DND-41 (cell line): Measurements from ENCODE around the gene NDRG2.

ENCODE experiments used
- ATAC-seq: fragments of 200-7000 bp; cut with Tn5 transposase; 3 replicates; pipeline ENCODE4 v1.9.1; 2021; ENCODE audit warnings: low read depth; ENCODE audit not compliant: insufficient read depth
- DNase-seq: peaks from one replicate; pipeline ENCODE4 v3.0.0-alpha.2; 2020
- H2AFZ ChIP-seq: 2 replicates; pipeline ENCODE4 v1.6.0; 2012; ENCODE audit warnings: low read depth, low read length
- H3K27ac ChIP-seq: 2 replicates; pipeline ENCODE4 v1.5.1; 2012; ENCODE audit warnings: low read length, inconsistent platforms
- H3K27me3 ChIP-seq: fragments of 200-600 bp; sonication (generic); 2 replicates; pipeline ENCODE4 v1.6.0; 2012; ENCODE audit warnings: low read length, mild to moderate bottlenecking, inconsistent platforms; ENCODE audit not compliant: insufficient read depth, poor library complexity
- H3K36me3 ChIP-seq: 2 replicates; pipeline ENCODE4 v1.5.1; 2012; ENCODE audit warnings: low read length, inconsistent platforms; ENCODE audit not compliant: insufficient read depth
- H3K4me1 ChIP-seq: 2 replicates; pipeline ENCODE4 v1.5.1; 2012; ENCODE audit warnings: mild to moderate bottlenecking, low read length; ENCODE audit not compliant: insufficient read depth
- H3K4me2 ChIP-seq: 2 replicates; pipeline ENCODE4 v1.6.0; 2012; ENCODE audit warnings: mild to moderate bottlenecking, moderate library complexity, low read length, inconsistent platforms; ENCODE audit not compliant: insufficient read depth
- H3K4me3 ChIP-seq, 2 experiments: fragments of 200-600 bp in 1 of 2; shearing (Covaris generic) in 1 of 2; 2 replicates each; pipeline ENCODE4 v1.5.1; 2012 to 2016; ENCODE audit warnings: inconsistent platforms in 2 of 2, low read length in 2 of 2, mild to moderate bottlenecking in 2 of 2, low read depth in 1 of 2, moderate library complexity in 1 of 2
- H3K79me2 ChIP-seq: 2 replicates; pipeline ENCODE4 v1.6.0; 2012; ENCODE audit warnings: low read length, inconsistent platforms; ENCODE audit not compliant: insufficient read depth
- H3K9ac ChIP-seq: 2 replicates; pipeline ENCODE4 v1.6.0; 2012; ENCODE audit warnings: low read depth, mild to moderate bottlenecking, inconsistent platforms, low read length, moderate library complexity
- H3K9me3 ChIP-seq: 2 replicates; pipeline ENCODE4 v1.5.1; 2012; ENCODE audit warnings: low read length, moderate library complexity, mild to moderate bottlenecking, inconsistent platforms; ENCODE audit not compliant: insufficient read depth, severe bottlenecking
- H4K20me1 ChIP-seq: 2 replicates; pipeline ENCODE4 v1.6.0; 2012; ENCODE audit warnings: low read length; ENCODE audit not compliant: insufficient read depth
- CTCF ChIP-seq: IDR thresholded peaks from 2 replicates; pipeline ENCODE4 v1.5.1; 2012; ENCODE audit warnings: borderline replicate concordance, low read length, moderate library complexity, mild to moderate bottlenecking; ENCODE audit not compliant: poor library complexity, severe bottlenecking; ENCODE audit errors: extremely low read depth
- EZH2 ChIP-seq: IDR thresholded peaks from 3 replicates; pipeline ENCODE4 v1.6.1; 2012; ENCODE audit warnings: borderline replicate concordance, low read depth, mild to moderate bottlenecking, moderate library complexity, low read length, inconsistent platforms; ENCODE audit not compliant: severe bottlenecking

NDRG2 gene

GRCh38 chr14:21043974-21044618, 19.2 kb upstream of the NDRG2 start:
- DNase-seq, result peak; percentile 20
- Histone ChIP-seq H2AFZ (no peak overlapping the region), H3K9ac (no peak overlapping the region)

GRCh38 chr14:21043387-21043973, 18.6 kb upstream of the NDRG2 start:
- ATAC-seq (no peak), DNase-seq (no peak)
- Histone ChIP-seq H3K4me3 (no peak overlapping the region), H3K27ac (no peak overlapping the region), H3K9ac (no peak overlapping the region), H3K36me3 (no peaks in the 10 kb centered on the region), H2AFZ (no peak overlapping the region), H3K79me2 (no peaks in the 10 kb centered on the region), H3K4me1 (0 out of 2 replicates have a peak, but pooled peaks cover 6% of the 10 kb centered on the region), H3K4me2 (no peak overlapping the region), H3K9me3 (no peaks in the 10 kb centered on the region), H3K27me3 (peaks cover 21% of the 10 kb centered on the region), H4K20me1 (no peaks in the 10 kb centered on the region)
- TF ChIP-seq CTCF, result no peak
- no peak for TF ChIP-seq EZH2

More at GRCh38 chr14:21043974-21044618, 19.2 kb upstream of the NDRG2 start:
- peaks cover 24% of the 10 kb centered on the region for H3K27me3 ChIP-seq
- H3K4me2 ChIP-seq, result no peak overlapping the region
- H3K36me3 ChIP-seq, result no peaks in the 10 kb centered on the region
- TF ChIP-seq CTCF (no peak), EZH2 (no peak)
- ATAC-seq, result peak; percentile 62; the same call in 2 of the 3 replicates
- H4K20me1 ChIP-seq, result no peaks in the 10 kb centered on the region
- no peak overlapping the region for H3K27ac ChIP-seq
- no peaks in the 10 kb centered on the region for H3K79me2 ChIP-seq
- 0 out of 2 replicates have a peak, but pooled peaks cover 6% of the 10 kb centered on the region for H3K4me1 ChIP-seq
- H3K9me3 ChIP-seq, result no peaks in the 10 kb centered on the region
- H3K4me3 ChIP-seq, result no peak overlapping the region

- H3K9me3 ChIP-seq, result no peaks in the 10 kb centered on the region
- TF ChIP-seq EZH2 (no peak), CTCF (no peak)
- no peak overlapping the region for H3K4me3 ChIP-seq
- 0 out of 2 replicates have a peak, but pooled peaks cover 6% of the 10 kb centered on the region for H3K4me1 ChIP-seq
- H3K79me2 ChIP-seq, result no peaks in the 10 kb centered on the region
- H3K27me3 ChIP-seq, result peaks cover 19% of the 10 kb centered on the region
- H4K20me1 ChIP-seq, result no peaks in the 10 kb centered on the region
- no peak overlapping the region for H2AFZ ChIP-seq
- H3K4me2 ChIP-seq, result no peak overlapping the region
- ATAC-seq, result no peak
- no peaks in the 10 kb centered on the region for H3K36me3 ChIP-seq
- H3K27ac ChIP-seq, result no peak overlapping the region
- no peak overlapping the region for H3K9ac ChIP-seq
- DNase-seq, result no peak
Observed at GRCh38 chr14:21042918-21043317, 18.1 kb upstream of the NDRG2 start.
